GM12891 (cell line): Measurements from ENCODE around the gene CAMTA1.

Experiments used
- DNase-seq: peaks from one replicate; pipeline ENCODE4 v3.0.0; 2011; ENCODE audit warnings: low spot score; ENCODE audit not compliant: insufficient read length
- FAIRE-seq: peaks from 2 replicates; lab custom pipeline; 2011; peaks lifted over from hg19 to GRCh38; lab: Jason Lieb, UNC
- PAX5 ChIP-seq: IDR thresholded peaks from 2 replicates; pipeline ENCODE4 v1.6.1; 2011; ENCODE audit warnings: low read length, moderate library complexity, mild to moderate bottlenecking; ENCODE audit not compliant: insufficient read depth, severe bottlenecking
- POLR2A ChIP-seq: IDR thresholded peaks from 2 replicates; pipeline ENCODE4 v1.6.1; 2011; ENCODE audit warnings: low read depth, low read length, control low read depth
- POLR2AphosphoS5 ChIP-seq: IDR thresholded peaks from 2 replicates; pipeline ENCODE4 v1.6.1; 2011; ENCODE audit warnings: low read depth, low read length, control low read depth
- POU2F2 ChIP-seq: IDR thresholded peaks from 2 replicates; pipeline ENCODE4 v1.6.1; 2011; ENCODE audit warnings: low read depth, mild to moderate bottlenecking, control low read depth, low read length, moderate library complexity
- SPI1 ChIP-seq: IDR thresholded peaks from 2 replicates; pipeline ENCODE4 v1.6.1; 2011; ENCODE audit warnings: low read depth, low read length, control low read depth
- TAF1 ChIP-seq: IDR thresholded peaks from 2 replicates; pipeline ENCODE4 v1.6.1; 2011; ENCODE audit warnings: low read depth, low read length, control low read depth

Gene CAMTA1

DNA sequence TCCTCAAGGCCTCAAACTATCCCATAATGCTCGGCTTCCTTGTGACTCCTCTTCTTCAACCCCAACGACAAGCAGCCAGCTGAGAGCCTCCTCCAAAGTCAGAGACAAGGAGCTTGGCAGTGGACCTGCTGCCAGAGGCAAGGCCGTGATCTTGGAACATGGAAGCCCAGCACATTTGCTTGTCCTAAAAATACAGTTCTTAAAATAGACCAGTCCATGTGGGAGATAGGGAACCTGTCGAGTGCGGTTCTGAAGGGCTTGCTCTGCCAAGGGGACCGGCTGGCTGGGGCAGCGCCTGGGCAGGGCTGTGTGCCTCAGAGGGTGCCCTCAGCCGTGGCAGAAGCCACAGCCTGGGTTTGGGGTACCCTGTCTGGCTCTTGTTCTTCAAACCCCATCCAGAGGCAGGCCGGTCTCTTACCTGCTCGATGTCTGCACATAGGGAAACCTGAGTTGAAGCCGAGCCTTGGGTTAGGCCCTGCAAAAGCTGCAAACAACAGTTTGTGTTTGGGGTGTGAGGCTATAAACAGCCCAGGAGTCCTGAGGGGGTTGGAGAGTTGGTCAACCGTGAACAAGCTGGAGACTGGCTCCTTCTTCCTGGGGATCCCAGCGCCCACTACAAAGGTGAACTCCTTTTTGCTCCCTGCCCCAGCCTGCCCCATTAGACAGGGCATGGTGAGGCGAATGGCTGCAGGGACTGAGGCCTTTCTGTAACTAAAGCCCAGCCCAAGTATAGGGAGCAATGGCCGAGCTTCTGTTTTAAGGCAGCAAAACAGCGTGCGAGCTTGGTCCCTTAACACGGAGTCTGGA is 228.8 kb downstream of the CAMTA1 start:
- FAIRE-seq, result no peak

DNA sequence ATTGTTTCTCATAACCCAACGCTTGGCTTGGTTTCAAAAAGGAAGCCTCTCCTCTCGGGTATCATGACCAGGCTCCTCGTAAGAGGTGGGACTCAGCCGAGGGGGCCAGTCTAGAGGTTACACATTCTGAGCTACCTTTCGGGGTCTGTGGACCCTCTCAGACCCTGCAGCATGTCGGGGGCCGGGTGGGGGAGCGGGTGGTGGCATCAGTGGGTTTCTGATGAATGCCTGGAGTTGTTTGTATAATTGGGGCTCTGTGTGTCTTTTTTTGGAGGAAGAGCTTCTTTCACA is 229.3 kb downstream of the CAMTA1 start:
- no peak for TF ChIP-seq TAF1
- no peak for TF ChIP-seq POLR2A
- TF ChIP-seq PAX5, result no peak
- TF ChIP-seq POU2F2, result no peak
- no peak for TF ChIP-seq SPI1
- no peak for TF ChIP-seq POLR2AphosphoS5
- DNase-seq, result no peak
- no peak for FAIRE-seq

More for the DNA sequence above, 228.8 kb downstream of the CAMTA1 start:
- no peak for DNase-seq
- TF ChIP-seq POU2F2 (no peak), POLR2A (no peak), TAF1 (no peak), PAX5 (no peak), SPI1 (no peak), POLR2AphosphoS5 (no peak)

DNA sequence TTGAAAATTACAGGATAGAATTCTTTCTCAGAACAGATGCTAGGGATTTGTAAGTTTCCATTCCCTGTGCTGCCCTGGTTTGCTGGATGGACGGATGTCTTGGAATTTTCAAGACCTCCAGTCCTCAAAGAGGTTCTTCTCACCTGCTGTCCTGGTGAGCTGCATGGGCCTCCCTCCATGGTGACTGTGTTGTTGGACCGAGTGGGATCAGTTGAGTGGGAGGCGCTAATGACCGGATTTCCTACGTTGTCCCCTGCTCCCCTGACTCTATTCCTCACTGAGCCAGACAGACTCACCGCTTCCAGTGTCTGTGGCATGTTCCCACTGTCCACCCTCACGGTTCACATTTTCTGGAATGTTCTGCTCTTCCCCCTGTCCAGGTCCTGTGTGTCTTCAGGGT is 229.8 kb downstream of the CAMTA1 start:
- FAIRE-seq, result no peak
- no peak for DNase-seq
- no peak for TF ChIP-seq TAF1
- TF ChIP-seq POU2F2, result no peak
- no peak for TF ChIP-seq POLR2A
- TF ChIP-seq SPI1, result no peak
- TF ChIP-seq PAX5, result no peak
- no peak for TF ChIP-seq POLR2AphosphoS5

DNA sequence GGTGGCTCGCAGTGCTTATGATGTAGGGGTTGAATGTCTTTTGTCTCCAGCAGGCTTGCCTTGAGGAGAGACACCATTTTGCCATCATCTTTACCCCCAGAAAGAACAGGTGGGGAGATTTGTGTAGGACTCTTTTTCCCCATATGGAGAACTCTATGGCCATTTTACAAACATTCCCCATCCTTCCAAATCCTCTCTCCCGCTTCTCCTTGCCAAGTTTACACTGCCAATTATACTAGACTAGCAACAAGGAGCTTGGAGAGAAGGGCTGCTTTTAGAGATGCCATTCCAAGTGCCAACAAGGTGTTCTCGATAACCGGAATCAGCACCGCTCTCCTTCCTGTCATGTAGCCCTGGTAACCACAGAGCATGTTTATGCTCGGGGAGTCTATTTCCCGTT is 233.1 kb downstream of the CAMTA1 start:
- FAIRE-seq (no peak), DNase-seq (no peak)
- TF ChIP-seq TAF1 (no peak), PAX5 (no peak)

DNA sequence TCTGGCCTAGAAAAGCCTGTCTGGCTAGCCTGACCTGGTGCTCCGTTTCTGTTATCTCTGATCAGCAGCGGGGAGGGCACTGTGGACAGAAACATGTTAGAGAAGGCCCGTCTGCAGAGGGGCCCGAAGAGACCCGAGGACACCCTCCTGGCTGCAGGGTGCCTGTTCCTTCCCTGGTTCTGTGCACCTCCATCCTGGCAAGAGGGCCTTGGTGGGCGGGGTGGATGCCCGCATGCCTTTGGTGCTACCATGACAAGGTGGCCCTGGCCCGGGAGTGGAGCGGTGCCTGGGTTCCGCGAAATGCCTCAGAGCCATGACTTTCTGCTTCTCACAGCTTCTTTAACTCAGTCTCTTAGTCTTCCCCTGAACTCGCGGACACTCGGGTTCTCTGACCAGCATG is 233.6 kb downstream of the CAMTA1 start:
- TF ChIP-seq POLR2A (no peak), PAX5 (no peak), POLR2AphosphoS5 (no peak), SPI1 (no peak), POU2F2 (no peak), TAF1 (no peak)
- FAIRE-seq, result no peak
- DNase-seq, result no peak

DNA sequence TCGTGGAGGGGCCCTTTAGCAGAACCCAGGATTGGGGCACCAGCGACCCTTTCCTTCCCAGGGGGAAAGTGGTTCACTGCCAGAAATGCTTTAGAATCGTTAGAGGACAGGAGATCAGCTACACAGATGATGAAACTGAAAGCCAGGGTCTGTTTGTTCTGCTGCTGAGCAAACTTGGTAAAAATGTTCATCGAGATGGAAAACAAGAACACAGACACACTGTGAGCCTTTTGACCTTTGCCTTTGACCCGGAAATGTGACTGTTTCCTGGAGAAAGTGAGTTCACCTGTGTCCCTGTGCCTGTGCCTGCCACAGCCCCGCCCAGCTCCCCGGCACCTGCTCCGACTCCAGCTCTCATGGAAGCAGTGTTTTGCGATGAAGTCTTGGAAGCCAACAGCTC is 234.3 kb downstream of the CAMTA1 start:
- FAIRE-seq (no peak), DNase-seq (no peak)
- TF ChIP-seq PAX5 (no peak), SPI1 (no peak)

DNA sequence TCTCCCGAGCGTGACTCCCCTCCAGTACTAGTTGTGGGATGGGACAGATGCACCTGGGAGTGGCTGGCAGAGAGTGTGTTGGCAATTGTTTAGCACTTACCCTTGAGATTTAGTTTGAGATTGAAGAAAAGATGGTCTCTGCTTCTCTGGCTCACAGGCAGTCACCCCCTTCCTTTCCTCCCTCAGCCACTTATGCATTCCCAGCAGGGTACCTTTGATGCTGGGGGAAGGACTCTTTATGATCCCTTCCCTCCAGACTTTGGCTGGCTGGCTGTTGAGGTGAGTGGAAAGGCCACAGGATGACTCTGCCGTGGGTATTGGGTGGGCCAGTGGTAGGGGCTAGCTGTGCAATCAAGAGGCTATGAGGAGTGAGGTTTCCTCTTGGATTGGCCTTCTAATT is 236.8 kb downstream of the CAMTA1 start:
- TF ChIP-seq POLR2AphosphoS5, result no peak
- TF ChIP-seq PAX5, result no peak
- no peak for TF ChIP-seq POLR2A
- TF ChIP-seq SPI1, result no peak
- DNase-seq (no peak), FAIRE-seq (no peak)

DNA sequence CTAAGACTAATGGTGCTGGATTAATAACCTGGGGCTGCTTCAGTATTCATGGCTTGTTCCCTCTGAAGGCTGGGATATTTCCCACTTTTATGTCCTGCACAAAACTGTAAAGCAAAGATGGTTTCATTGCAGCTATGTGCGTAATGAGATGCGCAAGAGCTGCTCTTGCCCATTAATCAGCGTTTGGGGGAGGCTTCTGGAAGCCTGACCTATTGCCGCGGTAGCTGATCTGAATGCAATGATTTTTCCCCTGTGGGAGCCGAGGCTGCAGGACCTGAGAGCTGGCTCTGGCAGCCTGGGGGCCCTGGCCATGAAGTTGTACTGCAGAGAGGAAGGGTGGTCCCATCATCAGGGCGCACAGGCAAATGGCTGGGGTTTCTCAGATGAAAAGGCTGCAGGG is 239.8 kb downstream of the CAMTA1 start:
- TF ChIP-seq SPI1 (no peak), PAX5 (no peak), POLR2AphosphoS5 (no peak), POLR2A (no peak), POU2F2 (no peak), TAF1 (no peak)
- DNase-seq, result no peak
- no peak for FAIRE-seq

DNA sequence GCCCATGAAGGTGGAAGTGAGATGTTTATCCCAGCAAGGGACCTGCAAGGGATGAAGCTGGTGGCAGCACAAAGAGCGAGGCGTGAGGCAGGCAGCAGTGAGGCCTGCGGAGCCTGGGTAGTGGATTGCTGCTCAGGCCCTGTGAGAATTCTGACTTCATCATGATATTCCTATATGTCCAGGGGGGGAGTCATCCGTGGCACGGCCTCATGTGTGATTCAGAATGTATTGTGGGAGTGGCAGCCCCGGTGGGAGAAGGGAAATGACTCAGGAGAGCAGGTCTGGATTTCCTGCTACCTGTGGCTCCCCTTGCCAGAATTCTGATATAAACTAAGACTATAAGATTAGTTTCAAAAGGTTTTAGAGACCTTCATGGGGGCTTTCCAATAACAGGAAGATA is 240.9 kb downstream of the CAMTA1 start:
- FAIRE-seq (no peak), DNase-seq (no peak)
- TF ChIP-seq POU2F2, result no peak
- TF ChIP-seq POLR2AphosphoS5, result no peak
- TF ChIP-seq PAX5, result no peak
- TF ChIP-seq POLR2A, result no peak
- no peak for TF ChIP-seq SPI1
- TF ChIP-seq TAF1, result no peak

DNA sequence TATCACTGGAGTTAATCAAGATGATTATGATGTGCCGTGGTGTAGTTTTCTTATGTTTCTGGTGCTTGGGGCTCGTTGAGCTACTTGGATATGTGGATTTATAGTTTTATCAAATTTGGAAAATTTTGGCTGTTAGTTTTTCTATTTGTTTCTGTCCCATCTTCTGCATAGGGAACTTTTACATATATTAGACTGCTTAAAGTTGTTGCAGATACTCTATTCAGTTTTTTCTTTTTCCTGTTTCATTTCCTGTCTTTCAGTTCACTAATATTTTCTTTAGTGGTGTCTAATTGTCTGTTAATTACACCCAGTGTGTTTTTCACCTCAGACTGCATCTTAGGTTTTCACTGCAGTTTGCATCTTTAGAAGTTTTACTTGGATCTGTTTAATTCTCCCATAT is 247.7 kb downstream of the CAMTA1 start:
- TF ChIP-seq POLR2A, result no peak
- no peak for TF ChIP-seq TAF1
- no peak for TF ChIP-seq SPI1
- TF ChIP-seq POLR2AphosphoS5, result no peak
- FAIRE-seq, result no peak

DNA sequence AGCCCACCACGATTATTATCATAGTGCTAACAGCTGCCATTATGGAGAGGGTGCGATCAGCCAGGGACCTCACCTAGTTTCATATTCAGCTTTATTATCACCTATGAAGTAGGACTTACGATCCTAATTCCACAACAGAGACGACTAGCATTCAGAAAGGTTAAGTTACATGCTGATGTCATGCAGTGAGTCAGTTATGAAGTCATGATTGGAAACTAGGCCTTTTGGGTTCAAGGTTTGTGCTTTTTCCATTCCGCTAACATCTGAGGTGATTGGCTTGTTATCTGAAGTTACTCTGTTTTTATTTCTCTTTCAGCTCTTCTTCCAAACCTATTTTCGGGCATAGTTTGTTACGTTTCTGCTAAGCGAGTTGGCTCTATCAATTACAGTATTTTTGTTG is 251.1 kb downstream of the CAMTA1 start:
- FAIRE-seq, result no peak
- DNase-seq, result no peak
- TF ChIP-seq POLR2AphosphoS5 (no peak), POLR2A (no peak), TAF1 (no peak), PAX5 (no peak), SPI1 (no peak), POU2F2 (no peak)

More for the DNA sequence above, 247.7 kb downstream of the CAMTA1 start:
- no peak for DNase-seq
